Natural killer cell treated with Interleukin-12 subunit alpha and Interleukin-12 subunit beta and Interleukin-15 and Interleukin-18, amount 100 ng/mL, for 72 hours (primary cell): ENCODE data around the gene GABRE. TPM values are rescaled to one million over a fixed set of nuclear protein-coding genes. Genes with fewer than 3 reads are reported as not detected.
A peak's percentile ranks its signal among the peaks of the same experiment; 100 is the strongest.
"Not testable (repeated sequence)": the region's sequence is repeated elsewhere in the genome, so short reads cannot be mapped to it uniquely, and the experiment has no call there.

Experiments used
- ATAC-seq, 2 donors: fragments of 150-1000 bp; cut with Tn5 transposase in 1 of 2; sonication (Bioruptor Pico), chemical (Tn5 transposase) in 1 of 2; 2 replicates each; pipeline ENCODE4 v1.10.0; 2021
- DNase-seq: peaks from one replicate; pipeline ENCODE4 v3.0.0; 2022; ENCODE audit warnings: low spot score
- H3K27ac Mint-ChIP-seq, 2 donors: 1 replicate in 1 of 2; 2 replicates in 1 of 2; pipeline ENCODE4 v1.8.0; 2022; ENCODE audit warnings: mixed read lengths in 2 of 2, mild to moderate bottlenecking in 1 of 2, moderate library complexity in 1 of 2
- H3K27me3 Mint-ChIP-seq, 2 donors: 1 replicate in 1 of 2; 2 replicates in 1 of 2; pipeline ENCODE4 v1.8.0; 2022; ENCODE audit warnings: mixed read lengths in 2 of 2
- H3K36me3 Mint-ChIP-seq: one replicate; pipeline ENCODE4 v1.8.0; 2022; ENCODE audit warnings: mixed read lengths
- H3K4me1 Mint-ChIP-seq, 2 donors: 1 replicate in 1 of 2; 2 replicates in 1 of 2; pipeline ENCODE4 v1.8.0; 2022; ENCODE audit warnings: low read depth in 2 of 2, mixed read lengths in 2 of 2, mild to moderate bottlenecking in 1 of 2
- H3K4me3 Mint-ChIP-seq: one replicate; pipeline ENCODE4 v1.8.0; 2022; ENCODE audit warnings: mixed read lengths
- H3K9me3 Mint-ChIP-seq: 2 replicates; pipeline ENCODE4 v1.8.0; 2022; ENCODE audit warnings: mixed read lengths
- total RNA-seq, 2 donors: library from RNA; stranded (reverse); gene quantifications; one replicate each; pipeline ENCODE4 v1.2.3, GENCODE V29; 2022

GABRE gene
- total RNA-seq, 2 donors from 2014 or later = not detected

DNA sequence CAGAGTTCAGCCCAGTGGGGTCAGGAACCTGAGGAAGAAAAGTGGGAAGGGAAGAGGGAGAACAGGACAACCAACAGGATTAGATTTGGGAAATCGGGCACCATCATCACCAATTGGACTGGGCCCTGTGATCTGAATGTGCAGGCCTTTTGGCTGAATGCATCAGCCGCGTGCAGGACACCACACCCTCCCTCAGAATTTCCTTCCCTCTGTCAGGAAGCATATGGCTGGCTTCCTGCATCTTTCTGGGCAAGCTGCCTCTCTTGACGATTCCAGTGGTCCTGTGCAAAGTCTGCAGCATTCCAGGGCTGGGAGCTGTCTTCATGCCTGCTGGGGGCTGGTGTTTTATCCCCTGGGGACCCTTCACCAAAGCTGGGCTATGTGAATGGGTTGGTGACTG, 45.4 kb downstream of the GABRE start:
- Mint-ChIP-seq H3K36me3 (no peaks in the 10 kb centered on the region), H3K4me3 (no peak overlapping the region), H3K27me3 (peaks cover 0 to 8% of the 10 kb centered on the region in 2 donors), H3K27ac (no peak overlapping the region), H3K9me3 (no peaks in the 10 kb centered on the region), H3K4me1 (no peaks in the 10 kb centered on the region)
- no peak for ATAC-seq
- DNase-seq = no peak

- no peak overlapping the region for H3K4me3 Mint-ChIP-seq
- DNase-seq (no peak), ATAC-seq (no peak)
- H3K27me3 Mint-ChIP-seq = peaks cover 0 to 4% of the 10 kb centered on the region in 2 donors
- no peaks in the 10 kb centered on the region for H3K9me3 Mint-ChIP-seq
- H3K27ac Mint-ChIP-seq = no peak overlapping the region
- H3K36me3 Mint-ChIP-seq = no peaks in the 10 kb centered on the region
- no peaks in the 10 kb centered on the region for H3K4me1 Mint-ChIP-seq
Observed at GRCh38 chrX:151923648-151924047, 50.8 kb downstream of the GABRE start.

DNA sequence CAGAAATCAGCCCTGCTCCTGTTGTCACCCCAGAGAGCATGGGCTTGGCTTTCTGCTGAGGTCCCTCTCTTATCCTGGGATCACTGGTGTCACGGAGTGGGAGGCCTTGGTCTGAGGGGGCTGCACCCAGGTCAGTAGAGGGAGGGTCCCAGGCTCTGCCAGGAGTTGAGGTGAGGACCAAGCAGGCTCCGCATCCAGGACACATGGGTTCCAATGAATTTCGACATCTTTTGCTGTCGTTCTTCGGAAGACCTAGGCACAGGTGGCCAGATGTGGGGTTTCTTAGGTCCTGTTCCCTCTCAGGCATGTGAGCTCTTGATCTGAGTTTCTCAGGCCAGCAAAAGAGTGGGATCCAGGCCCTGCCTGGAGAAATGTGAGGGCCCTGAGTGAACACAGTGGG, 51.8 kb downstream of the GABRE start:
- Mint-ChIP-seq H3K9me3 (no peaks in the 10 kb centered on the region), H3K27ac (no peak overlapping the region), H3K36me3 (no peaks in the 10 kb centered on the region), H3K27me3 (peaks cover 0 to 4% of the 10 kb centered on the region in 2 donors), H3K4me1 (no peaks in the 10 kb centered on the region), H3K4me3 (no peak overlapping the region)
- no peak for ATAC-seq
- no peak for DNase-seq

DNA sequence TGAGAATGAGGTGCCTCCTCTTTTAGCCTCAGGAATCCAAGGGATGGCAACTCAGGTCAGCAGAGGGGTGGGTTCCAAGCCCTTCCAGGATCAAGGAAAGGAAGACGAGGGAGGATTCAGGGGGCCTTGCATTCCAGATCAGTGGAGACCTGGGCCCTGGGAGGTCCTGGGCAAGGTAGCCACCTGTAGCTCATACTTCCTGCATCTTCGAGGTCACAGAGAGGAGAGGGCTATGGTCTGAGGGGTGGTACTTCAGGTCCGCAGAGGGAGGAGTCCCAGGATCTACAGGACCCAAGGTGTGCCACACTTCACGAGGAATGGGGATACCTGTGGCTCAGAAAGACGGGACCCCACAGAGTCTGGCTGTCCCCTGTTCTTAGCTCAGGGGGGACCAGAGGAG, 52.6 kb downstream of the GABRE start:
- H3K27ac Mint-ChIP-seq = no peak overlapping the region
- no peaks in the 10 kb centered on the region for H3K36me3 Mint-ChIP-seq
- ATAC-seq = no peak
- H3K4me3 Mint-ChIP-seq = no peak overlapping the region
- no peak for DNase-seq
- no peaks in the 10 kb centered on the region for H3K4me1 Mint-ChIP-seq
- H3K9me3 Mint-ChIP-seq = no peaks in the 10 kb centered on the region
- H3K27me3 Mint-ChIP-seq = peaks cover 0 to 4% of the 10 kb centered on the region in 2 donors

- no peaks in the 10 kb centered on the region for H3K9me3 Mint-ChIP-seq
- H3K4me3 Mint-ChIP-seq = no peak overlapping the region
- no peak for ATAC-seq
Observed at GRCh38 chrX:151921292-151921691, 53.2 kb downstream of the GABRE start.

DNA sequence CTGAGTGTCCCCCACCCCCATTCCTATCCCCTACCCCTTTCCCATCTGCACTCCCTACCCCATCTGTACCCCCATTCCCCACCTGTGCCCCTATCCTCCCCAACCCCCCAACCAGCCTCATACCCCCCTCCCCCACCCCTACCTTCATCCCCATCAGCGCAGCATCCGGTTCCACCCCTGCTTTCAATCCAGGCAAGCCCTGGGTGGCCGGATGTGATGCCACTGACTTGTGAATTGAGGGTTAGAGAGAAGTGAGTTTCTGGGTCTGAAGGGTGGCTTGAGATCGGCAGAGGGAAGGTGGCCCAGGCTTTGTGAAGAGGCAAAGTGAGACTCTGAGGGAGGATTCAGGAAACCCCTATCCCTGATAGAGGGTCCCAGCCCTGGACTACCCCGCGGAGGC, 53.9 kb downstream of the GABRE start:
- Mint-ChIP-seq H3K27me3 (peaks cover 0 to 4% of the 10 kb centered on the region in 2 donors), H3K9me3 (no peaks in the 10 kb centered on the region), H3K4me3 (no peak overlapping the region), H3K4me1 (no peaks in the 10 kb centered on the region), H3K27ac (no peak overlapping the region), H3K36me3 (no peaks in the 10 kb centered on the region)
- no peak for DNase-seq
- no peak for ATAC-seq

More at GRCh38 chrX:151921292-151921691, 53.2 kb downstream of the GABRE start:
- Mint-ChIP-seq H3K4me1 (no peaks in the 10 kb centered on the region), H3K27me3 (peaks cover 0 to 4% of the 10 kb centered on the region in 2 donors), H3K27ac (no peak overlapping the region), H3K36me3 (no peaks in the 10 kb centered on the region)
- DNase-seq = no peak

- H3K9me3 Mint-ChIP-seq = no peaks in the 10 kb centered on the region
- no peak for DNase-seq
- no peak overlapping the region for H3K4me3 Mint-ChIP-seq
- no peak overlapping the region for H3K27ac Mint-ChIP-seq
- H3K36me3 Mint-ChIP-seq = no peaks in the 10 kb centered on the region
- H3K27me3 Mint-ChIP-seq = peaks cover 0 to 1% of the 10 kb centered on the region in 2 donors
- H3K4me1 Mint-ChIP-seq = no peaks in the 10 kb centered on the region
- ATAC-seq = no peak
Observed at GRCh38 chrX:151920101-151920500, 54.4 kb downstream of the GABRE start.

GRCh38 chrX:151919610-151920009, 54.9 kb downstream of the GABRE start:
- H3K4me1 Mint-ChIP-seq = no peaks in the 10 kb centered on the region
- DNase-seq (no peak), ATAC-seq (no peak)
- no peak overlapping the region for H3K27ac Mint-ChIP-seq
- no peaks in the 10 kb centered on the region for H3K9me3 Mint-ChIP-seq
- no peaks in the 10 kb centered on the region for H3K36me3 Mint-ChIP-seq
- no peaks in the 10 kb centered on the region for H3K27me3 Mint-ChIP-seq
- no peak overlapping the region for H3K4me3 Mint-ChIP-seq

GRCh38 chrX:151918736-151919135, 55.7 kb downstream of the GABRE start:
- not testable (repeated sequence) for H3K27ac Mint-ChIP-seq, DNase-seq, ATAC-seq, H3K27me3 Mint-ChIP-seq, H3K36me3 Mint-ChIP-seq, H3K4me1 Mint-ChIP-seq, H3K9me3 Mint-ChIP-seq, H3K4me3 Mint-ChIP-seq

DNA sequence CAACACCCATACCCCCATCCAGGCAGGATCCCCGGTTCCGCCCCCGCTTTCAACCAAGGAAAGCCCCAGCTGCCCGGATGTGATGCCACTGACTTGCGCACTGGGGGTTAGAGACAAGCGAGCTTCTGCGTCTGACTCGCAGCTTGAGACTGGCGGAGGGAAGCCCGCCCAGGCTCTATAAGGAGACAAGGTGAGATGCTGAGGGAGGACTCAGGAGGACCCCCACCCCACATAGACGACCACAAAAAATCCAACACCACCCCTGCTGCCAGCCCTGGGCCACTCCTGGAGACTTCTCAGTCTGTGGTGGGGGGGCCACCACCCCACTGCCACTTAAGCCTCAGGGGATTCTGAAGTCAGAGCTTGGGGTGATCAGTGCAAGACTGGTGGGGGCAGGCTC, 61.7 kb downstream of the GABRE start, which contains the start of gene MAGEA4:
Gene MAGEA4, plus strand, starts transcription at position 110 of the 400 bp plus-strand sequence. CDS start 10,776 bp downstream, outside the sequence.
- Mint-ChIP-seq H3K36me3 (no peaks in the 10 kb centered on the region), H3K27ac (no peak within 1 kb of the TSS), H3K4me1 (no peaks in the 10 kb centered on the region), H3K4me3 (no peak within 1 kb of the TSS), H3K27me3 (no peaks in the 10 kb centered on the region), H3K9me3 (no peaks in the 10 kb centered on the region)
- DNase-seq (no peak), ATAC-seq (no peak)

- Mint-ChIP-seq H3K4me3 (no peak overlapping the region), H3K27ac (no peak overlapping the region), H3K4me1 (no peaks in the 10 kb centered on the region), H3K36me3 (no peaks in the 10 kb centered on the region), H3K9me3 (no peaks in the 10 kb centered on the region), H3K27me3 (peaks cover 0 to 2% of the 10 kb centered on the region in 2 donors)
- peak in 1 of 2 donors; percentile 53 for ATAC-seq
- DNase-seq = no peak
Observed at GRCh38 chrX:151912221-151912620, 62.3 kb downstream of the GABRE start.

DNA sequence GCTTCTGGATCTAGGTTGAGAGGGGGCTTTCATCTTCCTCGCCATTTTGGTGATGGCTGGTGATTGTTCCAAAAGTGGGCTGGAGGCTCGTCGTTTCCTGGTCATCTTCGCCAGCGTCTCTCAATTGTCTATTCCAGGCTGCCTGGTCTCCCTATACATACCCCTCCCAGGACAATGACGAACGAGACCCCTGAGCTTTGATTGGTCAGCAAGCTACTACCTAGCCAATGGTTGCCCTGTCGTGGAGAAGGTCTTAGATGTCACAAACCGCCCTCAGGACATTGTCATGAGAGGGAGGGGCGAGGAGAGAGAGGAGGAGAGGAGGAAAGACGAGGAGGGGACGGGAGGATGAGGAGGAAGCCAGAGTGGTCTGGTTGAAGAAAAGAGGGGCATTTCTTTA, 69.5 kb downstream of the GABRE start:
- no peak for ATAC-seq
- H3K27me3 Mint-ChIP-seq = peaks cover 0 to 6% of the 10 kb centered on the region in 2 donors
- H3K9me3 Mint-ChIP-seq = no peaks in the 10 kb centered on the region

More for the DNA sequence above, 69.5 kb downstream of the GABRE start:
- no peaks in the 10 kb centered on the region for H3K4me1 Mint-ChIP-seq
- H3K36me3 Mint-ChIP-seq = no peaks in the 10 kb centered on the region
- no peak overlapping the region for H3K4me3 Mint-ChIP-seq
- no peak overlapping the region for H3K27ac Mint-ChIP-seq
- no peak for DNase-seq

Other genes with a start within 250 kb of the GABRE start
- not detected for gene CNGA2, start 239.9 kb downstream of the GABRE start, total RNA-seq
- not detected for gene MAGEA4, start 61.8 kb downstream of the GABRE start, total RNA-seq
- not detected for gene MAGEA10, start 163.9 kb upstream of the GABRE start, total RNA-seq